ENCODE data around the gene SLC22A31.
"Not testable (repeated sequence)": the region's sequence is repeated elsewhere in the genome, so short reads cannot be mapped to it uniquely, and the experiment has no call there.

SLC22A31 gene

DNA sequence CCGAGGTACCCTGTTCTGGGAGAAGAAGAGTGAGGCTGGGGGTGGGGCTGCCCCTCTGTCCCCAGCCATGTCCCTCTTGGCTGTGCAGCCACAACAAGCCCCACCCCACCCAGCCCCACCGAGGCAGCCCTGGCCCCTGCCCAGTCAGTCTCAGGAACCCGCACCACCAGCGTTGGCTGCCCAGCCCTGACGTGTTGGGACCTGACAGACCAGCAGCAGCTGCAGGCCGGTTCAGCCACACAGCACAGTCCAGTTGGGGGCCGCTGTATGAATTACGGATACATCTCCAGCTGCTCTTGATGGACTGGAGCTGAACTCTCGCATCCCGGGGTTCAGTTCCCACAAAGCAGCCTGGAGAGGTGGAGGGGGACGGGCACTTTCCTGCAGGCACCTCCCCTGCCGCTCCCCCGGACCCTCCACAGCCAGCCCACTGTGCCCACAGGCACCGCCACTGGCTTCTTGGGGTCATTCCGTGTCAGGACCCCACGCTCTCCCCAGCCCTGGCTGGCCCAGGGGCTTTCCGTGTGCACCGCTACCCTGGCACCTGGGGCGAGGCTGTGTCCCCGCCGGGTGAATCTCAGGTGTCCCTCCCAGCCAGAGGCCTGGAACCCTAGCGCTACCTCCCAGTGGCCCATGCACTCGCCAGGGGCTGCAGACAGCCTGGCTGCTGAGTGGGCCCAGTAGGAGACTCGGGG is 21.7 kb downstream of the SLC22A31 start:
- DNase-seq, result no peak

DNA sequence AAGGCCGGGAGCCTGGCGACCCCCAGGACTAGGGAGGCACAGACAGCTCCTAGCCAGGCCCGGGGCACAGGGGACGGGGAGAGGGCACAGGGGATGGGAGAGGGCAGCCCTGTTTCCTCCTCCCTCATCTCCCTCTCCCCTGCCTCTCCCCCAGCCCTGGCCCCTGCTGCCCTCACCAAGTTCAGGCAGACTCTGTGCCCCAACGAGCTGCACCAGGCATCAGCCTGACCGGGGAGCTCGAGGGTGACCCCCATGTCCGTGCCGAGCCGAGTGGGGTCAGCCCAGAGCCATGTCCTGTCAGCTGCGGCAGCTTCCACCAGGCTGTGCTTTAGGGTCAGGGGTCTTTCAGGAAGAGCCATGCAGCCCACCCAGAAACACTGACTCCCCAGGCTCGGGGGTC is 22.8 kb downstream of the SLC22A31 start:
- DNase-seq, result no peak

DNA sequence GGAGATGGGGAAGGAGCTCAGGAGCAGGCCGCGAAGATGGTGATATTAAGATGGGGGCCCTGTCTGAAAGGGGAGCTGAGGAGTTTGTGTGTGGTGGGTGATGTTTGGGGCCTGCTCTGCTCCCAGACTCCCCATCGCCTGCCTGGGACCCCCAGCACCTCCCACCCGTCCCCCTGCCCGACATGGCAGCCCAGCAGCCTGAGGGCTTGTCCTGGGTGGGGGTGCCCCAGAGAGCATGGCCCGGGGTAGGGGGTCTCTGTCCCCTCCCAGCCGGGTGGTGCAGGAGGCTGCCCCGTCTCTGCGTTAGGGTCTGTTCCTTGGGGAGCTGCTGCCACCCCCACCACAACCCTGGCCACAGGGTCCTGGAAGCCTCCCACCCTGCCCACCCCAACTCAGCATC is 23.6 kb downstream of the SLC22A31 start:
- no peak for DNase-seq

DNA sequence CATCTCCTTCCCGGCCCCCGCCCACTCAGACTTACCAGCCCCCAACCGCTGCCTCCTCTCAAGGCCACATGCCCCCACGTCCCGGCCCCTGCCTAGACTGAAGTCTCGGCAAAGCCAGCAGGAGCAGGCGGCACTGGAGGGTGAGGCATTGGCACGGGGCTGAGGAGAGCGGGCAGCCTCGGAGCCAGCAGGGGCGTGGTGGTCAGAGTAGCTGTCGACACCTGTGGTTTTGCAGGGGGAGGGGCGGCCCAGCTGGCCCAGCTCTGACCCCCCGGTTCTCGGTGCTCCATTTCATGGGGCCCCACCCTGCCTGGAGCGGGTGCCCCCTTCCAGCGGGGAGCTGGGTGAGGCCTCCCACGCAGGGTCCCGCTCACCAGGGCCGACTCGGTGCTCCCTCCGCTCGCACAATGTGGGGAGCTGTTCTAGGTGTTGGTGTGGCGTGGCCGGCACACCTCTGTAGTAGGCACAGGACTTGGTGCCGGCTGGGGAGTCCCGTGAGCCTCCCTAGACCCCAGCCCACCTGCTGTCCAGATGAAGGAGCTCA is 24.1 kb downstream of the SLC22A31 start:
- no peak for DNase-seq

DNA sequence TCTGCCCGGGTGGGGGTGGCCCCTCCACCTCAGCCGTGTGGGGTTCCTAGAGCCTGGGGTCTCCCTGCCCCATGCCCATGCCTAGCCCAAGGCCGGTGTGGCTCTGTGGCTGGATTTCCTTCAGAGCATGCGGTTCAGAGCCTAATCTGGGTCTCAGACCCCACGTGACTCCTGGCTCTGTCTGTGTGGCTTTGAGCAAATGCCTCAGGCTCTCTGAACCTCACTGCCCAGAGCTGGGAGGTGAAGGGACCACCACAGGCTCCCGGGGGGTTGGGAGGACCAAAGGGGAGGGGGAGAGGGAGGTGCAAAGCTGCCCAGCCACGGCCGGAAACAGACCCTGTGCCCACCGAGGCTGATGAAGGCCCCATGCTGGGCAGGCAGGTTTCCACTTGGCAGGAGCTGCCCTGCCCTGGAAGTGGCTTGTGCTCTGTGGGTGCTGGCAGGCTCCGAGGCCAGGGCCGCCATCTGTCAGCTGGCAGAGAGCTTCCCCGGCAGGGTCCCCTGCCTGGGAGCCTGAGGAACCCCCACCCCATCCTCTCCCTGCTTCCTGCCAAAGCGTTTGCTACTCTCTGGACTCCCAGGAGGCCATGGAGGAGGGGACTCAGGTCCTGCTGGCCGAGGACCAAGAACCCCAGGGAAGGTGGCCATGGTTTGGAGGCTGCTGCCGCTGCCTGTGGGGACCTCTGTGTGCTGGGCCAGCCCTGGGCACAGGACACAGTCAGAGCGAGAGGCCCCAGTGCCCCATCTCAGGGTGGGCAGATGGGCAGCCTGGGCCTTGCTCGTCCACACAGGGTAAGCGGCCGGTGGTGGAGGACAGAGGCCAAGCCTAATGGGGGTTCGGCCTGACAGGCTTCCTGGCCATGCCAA is 24.8 kb downstream of the SLC22A31 start:
- DNase-seq, result peak; percentile 49

DNA sequence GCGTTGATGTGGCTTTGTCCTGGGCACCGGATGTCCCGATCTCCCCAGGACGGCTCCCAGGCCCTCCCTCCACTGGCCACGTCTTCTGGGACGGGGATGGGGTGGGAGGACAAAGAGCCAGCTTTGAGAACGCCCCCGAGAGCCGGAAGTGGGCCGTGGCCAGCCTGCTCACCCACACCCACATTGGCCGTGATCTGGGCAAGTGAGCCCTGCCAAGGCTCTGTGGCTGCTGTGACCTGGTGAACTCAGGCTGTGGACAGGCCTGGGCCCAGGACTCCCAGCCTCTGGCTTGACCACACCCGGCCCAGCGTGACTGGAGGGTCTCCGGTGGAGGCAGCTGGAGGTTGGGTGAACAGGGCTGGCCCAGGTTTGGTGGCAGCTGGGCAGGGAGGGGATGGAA is 25.5 kb downstream of the SLC22A31 start:
- no peak for DNase-seq

DNA sequence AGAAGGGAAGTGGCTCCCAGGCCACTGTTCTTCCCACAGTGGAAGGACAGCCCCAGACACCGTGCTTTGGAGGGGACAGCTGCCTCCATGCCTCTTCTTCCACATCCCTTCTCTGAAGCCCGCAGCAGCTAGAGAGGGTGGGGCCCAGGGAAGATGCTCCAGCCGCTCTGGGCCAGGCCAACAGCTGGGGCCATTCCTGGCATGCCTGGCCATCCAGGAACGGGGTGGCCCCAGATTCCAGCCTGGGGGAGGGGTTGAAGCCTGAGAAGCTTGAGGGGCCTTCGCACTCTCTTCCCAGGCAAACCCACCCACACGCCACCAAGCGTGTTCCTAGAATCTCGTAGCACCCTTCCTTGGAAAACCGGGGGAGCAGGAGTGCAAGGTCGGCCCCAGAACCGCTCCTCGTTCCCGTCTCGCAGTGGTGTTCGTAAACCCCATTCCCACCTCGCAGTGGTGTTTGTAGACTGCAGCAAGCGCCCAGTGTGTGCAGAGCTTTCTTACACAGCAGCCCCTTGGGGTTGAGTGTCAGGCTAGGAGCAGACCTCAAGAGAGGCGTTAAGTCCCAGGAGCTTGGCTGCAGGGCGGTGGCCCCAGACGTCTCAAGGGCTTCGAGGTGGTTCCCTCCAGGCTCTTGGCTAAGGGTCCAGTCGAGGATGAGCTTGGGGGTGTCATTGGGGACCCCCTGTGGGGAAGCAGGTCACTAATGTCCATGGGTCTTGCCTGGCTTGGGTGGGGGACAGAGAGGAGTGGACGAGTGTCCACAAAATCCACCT is 26.1 kb downstream of the SLC22A31 start:
- DNase-seq, result no peak

DNA sequence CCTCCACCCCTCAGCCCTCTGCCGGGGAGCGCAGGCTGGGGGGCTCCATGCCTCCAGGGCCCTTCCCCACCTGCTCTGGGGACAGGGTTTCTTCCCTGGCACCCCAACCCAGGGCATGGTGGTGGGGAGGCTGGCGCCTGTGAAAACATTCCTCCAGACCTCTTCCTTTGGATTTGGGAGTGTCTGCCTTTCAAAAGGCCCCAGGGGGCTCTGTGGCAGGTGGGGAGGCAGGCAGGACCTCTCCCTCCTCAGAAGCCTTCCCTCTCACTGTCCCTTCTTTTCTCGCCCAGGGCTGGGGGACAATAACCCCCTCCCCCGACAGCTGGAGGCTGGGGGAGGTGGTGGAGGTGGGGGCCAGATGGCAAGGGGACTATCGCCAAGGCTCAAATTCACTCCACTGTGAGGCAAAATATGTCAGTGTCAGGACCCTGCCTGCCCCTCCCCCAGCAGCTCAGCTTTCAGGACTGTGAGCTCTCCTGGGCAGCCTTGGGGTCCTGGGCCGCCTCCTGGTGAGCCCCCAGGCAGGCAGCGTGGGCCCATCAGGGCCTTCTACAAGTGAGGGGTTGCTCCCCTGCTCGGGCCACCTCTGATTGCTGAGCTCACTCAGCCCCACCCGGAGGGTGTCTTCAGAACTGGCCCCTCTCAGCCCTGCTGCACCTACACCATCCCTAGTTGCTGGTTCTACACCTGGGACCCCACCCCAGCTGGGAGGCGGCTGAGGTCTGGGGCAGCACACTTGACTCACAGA is 27.0 kb downstream of the SLC22A31 start:
- DNase-seq, result peak; percentile 66

DNA sequence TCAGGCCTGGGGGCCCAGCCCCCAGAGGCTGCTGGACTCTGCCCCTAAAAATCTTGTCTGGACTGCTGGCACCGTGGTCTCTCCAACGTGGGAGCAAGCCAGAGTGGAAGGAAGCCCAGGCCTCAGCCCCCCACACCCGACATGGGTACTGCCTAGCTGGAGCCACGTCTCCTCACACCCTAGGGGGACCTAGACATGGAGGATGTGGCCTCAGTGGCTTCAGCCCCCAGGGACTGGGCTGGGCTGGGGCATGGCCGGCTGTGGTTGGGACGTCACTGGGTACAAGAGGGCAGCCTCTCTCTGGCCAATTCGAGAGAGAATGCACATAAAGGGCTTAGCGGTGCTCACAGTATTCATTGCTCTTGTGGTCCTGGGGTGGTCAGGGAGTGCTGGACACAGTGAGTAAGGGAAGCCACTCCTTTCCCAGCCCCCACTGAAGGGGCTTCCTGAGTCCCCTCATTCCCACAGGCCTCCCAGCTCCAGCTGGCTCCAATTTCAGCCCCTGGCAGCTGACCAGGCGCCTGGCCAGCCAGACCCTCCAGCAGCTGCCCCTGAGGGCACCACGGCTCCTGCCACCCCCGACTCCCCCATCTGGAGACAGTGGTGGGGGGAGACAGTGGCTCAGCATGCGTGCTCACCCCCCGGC is 27.7 kb downstream of the SLC22A31 start:
- no peak for DNase-seq

DNA sequence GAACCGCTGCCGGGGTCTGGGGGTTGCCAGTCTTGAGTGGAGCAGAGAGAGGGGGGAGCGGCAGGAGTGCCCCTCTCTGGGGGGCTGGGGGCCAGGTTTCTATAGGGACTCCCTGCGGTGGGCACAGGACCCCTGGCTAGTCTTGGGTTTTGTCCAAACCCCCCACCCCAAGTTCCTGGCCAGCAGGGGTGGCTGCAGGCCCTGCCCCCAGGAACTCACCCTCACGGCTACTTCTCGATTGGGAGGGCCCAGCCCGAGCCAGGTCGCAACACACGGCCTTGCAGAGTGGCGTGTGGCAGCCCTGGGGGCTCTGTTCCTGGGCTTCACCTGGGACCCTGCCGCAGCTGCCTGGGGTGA is 28.2 kb downstream of the SLC22A31 start:
- no peak for DNase-seq

DNA sequence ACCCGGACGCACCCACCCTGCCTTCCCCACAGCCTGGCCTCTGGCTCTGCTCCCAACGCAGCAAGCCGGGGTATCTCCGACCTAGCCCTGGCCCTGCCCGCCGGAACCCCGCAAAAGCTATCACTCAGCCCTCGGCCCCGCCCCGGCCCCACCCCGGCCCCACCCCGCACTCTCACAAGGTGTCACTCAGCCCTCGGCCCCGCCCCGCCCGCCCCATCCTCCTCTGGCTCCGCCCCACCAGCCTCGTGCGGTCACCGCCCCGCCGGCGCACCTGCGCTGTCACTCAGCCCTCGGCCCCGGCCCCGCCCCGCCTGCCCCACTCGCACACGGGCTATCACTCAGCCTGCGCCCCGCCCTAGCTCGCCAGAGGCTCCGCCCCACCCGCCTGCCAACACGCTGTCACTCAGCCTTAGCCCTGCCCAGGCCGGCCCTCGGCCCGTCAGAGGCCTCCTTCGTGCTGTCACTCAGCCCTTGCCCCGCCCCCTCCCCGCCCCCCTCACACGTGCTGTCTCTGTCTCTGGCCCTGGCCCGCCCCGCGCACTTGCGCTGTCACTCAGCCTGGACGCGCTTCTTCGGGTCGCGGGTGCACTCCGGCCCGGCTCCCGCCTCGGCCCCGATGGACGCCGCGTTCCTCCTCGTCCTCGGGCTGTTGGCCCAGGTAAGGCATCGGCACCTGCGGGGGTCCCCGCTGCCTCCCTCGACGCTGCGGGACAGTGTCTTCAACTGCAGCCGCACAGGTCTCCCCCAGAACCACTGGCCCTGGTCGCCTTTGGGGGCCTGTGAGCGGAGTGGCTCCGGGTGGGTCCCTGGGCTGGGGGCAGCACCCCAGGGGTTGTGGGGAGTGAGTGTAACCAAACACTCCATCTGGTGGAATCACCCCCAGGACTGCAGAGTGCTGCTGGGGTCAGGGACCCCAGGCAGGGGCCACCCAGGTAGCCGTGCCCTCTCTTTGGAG is 28.8 kb downstream of the SLC22A31 start, which contains the start of gene CDH15:
TSS of gene CDH15 (plus strand) at position 533 of the 955 bp plus-strand sequence. CDS start at position 617, 84 bp downstream.
- DNase-seq, result peak; percentile 77

DNA sequence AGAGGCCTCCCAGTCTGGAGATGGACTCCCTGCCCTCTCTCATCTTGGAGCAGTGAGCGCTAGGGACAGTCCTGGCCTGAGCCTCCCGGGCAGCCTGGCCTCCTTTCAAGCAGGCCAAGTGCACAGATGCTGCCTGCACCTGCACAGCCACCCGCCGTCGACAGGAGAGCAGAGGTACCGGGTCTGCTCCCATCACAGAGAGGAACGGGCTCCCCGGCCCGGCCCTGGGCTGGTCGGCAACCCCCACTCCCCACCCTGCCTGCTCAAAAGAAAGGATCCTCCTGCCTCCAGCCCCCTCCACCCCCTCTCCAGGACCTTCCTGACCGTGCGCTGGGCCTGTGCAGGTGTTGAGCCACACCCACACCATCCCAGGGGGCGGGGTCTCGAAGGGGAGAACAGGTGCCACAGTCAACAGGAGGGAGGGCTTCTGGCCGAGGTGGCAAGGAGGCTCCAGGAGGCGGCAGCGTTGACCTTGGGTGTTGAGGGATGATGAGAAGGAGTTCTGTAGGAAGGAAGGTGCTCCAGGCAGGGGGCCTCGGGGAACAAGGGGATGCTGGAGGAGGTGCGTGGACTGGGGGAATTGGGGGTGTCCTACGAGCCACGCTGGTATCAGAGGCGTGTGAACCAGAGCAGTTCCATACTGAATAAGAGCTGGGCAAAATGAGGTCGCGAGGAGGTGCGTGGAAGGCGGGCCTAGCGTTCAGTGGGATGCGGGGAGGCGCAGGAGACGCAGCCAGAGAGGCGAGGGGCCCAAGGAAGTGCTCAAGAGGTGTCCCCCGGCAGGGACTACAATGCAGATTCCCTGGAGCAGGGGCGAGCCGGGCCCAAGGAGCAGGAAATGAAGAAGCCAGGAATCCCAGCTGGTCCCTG is 29.8 kb downstream of the SLC22A31 start:
- DNase-seq, result peak; percentile 53

DNA sequence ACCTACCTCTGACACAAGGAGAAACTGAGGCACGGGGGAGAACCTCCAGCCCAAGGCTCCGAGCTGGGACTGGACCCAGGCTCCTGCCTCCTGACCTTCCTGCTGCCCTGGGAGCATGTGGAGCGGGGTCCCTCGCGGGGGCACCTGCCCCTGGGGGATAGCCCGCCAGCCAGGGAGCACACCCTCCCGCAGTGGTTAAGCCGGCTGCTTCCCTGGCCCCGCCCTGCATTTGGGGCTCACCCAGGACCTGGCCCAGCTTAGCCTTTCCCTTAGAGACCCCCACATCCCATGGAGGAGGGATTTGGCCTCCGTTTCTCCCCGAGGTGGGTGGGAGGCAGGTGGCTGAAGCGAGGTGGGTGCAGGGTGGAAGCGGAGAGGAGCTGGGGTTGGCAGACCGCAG is 30.6 kb downstream of the SLC22A31 start:
- DNase-seq, result no peak

DNA sequence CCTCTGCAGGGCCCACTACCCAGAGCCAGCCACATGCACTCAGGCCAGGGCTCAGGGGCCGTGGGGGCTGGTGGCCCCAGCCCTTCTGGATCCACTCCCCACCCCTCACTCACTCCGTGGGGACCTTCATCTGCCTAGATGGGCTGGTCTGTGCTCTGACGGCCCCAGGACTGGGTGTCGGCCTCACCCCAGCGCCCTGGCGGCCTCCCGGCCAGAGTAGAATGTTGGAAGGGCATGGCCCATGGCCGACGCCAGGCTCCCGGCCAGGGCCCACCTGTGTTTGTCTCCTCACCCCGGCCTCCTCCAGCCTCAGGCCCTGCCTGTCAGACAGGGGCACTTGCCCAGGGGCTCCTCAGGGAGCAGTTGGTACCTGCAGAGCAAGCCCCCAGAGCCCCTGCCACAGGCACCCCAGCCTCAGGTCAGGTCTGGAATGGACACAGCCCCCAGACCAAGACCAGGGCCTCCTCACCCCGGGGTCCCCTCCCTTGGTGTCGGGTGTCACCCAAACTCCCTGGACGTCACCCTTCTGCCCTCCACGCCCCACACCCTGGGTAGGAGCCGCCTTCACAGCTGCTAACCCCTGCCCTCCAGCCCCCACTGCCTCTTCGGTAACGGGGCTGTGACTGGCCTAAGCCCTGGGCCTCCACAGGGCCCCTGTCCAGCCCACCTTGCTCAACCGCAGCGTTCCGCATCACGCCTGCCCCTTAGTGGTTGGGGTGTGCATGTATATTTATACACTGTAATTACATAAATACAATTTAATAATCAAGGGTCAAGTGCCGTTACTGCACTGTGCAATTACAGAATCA is 31.8 kb downstream of the SLC22A31 start:
- DNase-seq, result no peak

DNA sequence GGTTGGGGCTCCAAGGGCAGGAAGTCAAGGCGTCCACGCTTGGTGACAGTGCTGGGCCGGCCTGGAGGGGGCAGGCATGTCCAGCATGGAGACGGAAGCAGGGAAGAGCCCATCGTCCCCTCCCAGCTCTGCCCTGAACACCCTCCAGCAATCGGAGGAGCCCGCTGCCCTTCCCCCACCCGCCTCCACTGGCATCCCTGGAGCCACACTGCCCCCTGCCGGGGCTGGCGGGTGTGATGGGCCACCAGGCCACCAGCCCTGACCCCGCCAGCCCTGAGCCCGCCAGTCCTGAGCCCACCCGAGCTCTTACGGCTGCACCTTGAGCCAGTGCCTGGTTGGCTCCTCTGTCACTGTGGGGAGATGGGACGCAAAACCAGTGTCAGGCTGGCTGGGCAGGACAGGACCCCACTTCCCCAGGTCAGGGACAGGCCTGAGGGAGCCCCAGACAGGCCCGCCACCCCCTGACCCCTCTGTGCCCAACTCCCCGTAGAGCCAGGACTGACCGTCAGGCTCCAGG is 32.9 kb downstream of the SLC22A31 start:
- peak; percentile 46 for DNase-seq

DNA sequence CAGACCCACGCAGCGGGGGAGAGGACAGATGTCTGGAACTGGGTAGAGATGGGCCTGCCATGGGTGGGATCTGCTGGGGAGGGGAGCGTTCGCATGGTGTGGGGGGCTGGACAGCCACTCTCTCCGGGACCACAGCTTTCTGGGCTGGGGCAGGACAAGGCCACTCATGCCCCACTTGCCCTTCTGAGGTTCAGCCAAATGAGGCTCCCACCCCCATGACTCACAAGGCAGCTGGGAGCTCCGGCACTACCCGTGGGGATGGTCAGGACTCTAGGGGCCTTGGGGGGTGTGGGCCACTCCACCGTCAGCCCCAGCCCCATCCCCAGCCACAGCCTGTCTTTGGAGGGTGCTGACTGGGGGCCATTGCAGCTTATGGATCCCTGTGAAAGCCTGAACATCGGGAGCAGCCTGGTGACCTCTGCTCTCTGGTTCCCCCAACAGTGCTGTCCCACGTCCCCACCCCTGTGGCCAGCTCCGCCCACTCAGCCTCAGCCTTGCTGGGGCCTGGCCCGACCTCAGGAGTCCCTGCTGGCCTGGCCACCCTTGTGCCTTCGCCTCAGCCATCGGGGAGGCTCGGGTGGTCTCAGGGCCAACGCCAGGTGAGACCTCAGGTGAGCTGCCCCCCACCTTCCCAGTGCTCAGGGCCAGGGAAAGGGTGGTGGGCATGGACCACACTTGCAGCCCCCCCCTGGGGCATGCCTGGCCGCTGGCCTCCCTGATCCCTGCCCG is 33.5 kb downstream of the SLC22A31 start:
- DNase-seq, result no peak

DNA sequence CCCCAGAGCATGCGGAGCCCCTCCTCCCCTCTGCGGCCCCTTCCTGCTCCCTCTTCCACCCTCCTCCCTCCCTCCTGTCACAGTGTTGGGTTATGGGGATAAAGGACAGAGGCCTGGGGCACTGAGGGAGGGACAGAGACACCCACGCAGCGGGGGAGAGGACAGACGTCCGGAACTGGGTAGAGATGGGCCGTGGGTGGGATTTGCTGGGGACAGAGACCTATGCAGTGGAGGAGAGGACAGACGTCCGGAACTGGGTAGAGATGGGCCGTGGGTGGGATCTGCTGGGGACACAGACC is 34.7 kb downstream of the SLC22A31 start:
- not testable (repeated sequence) for DNase-seq
